K562 (cell line): ENCODE results near the gene EIF4G2. TPM values are rescaled to one million over a fixed set of nuclear protein-coding genes. Genes with fewer than 3 reads are reported as not detected.

Experiments
- ASH1L ChIP-seq: fragments of 450-650 bp; IDR thresholded peaks from 2 replicates; pipeline ENCODE4 v1.6.1; 2018; ENCODE audit warnings: borderline replicate concordance, mild to moderate bottlenecking, low read depth; ENCODE audit not compliant: partially characterized antibody
- ATF1 ChIP-seq, 2 experiments: fragments of 450-650 bp in 1 of 2; IDR thresholded peaks; 2 replicates each; pipeline ENCODE4 v1.6.1; 2016; ENCODE audit warnings: missing compliant biosample characterization in 1 of 2, missing genetic modification characterization in 1 of 2
- CAMTA2 ChIP-seq: fragments of 250-450 bp; sonication (Bioruptor Pico); conservative IDR thresholded peaks from 2 replicates; pipeline ENCODE4 v1.5.1; 2022
- GABPB1 ChIP-seq: sonication (generic); formaldehyde crosslinking; IDR thresholded peaks from 2 replicates; pipeline ENCODE4 v1.8.0; 2022; ENCODE audit warnings: mild to moderate bottlenecking, missing genetic modification reagents
- GATAD2A ChIP-seq: fragments of 450-650 bp; IDR thresholded peaks from 2 replicates; pipeline ENCODE4 v1.6.1; 2017
- HMGN3 ChIP-seq: IDR thresholded peaks from 2 replicates; pipeline ENCODE4 v1.6.1; 2011; ENCODE audit warnings: borderline replicate concordance, low read depth, mild to moderate bottlenecking, mixed read lengths, low read length; ENCODE audit not compliant: insufficient read length; ENCODE audit errors: extremely low read depth
- PRPF4 ChIP-seq: fragments of 200-400 bp; formaldehyde crosslinking; IDR thresholded peaks from one replicate; pipeline ENCODE4 v1.6.1; 2017; ENCODE audit warnings: low read length, low read depth, mild to moderate bottlenecking; ENCODE audit not compliant: insufficient read depth, poor library complexity, severe bottlenecking
- SP1 ChIP-seq: sonication (generic); formaldehyde crosslinking; IDR thresholded peaks from 2 replicates; pipeline ENCODE4 v1.8.1; 2022; ENCODE audit warnings: mild to moderate bottlenecking, missing genetic modification reagents
- TRIM25 ChIP-seq: fragments of 450-650 bp; IDR thresholded peaks from 2 replicates; pipeline ENCODE4 v1.7.0; 2016; ENCODE audit warnings: borderline replicate concordance
- ZBTB9 ChIP-seq: fragments of 450-650 bp; formaldehyde crosslinking; IDR thresholded peaks from 2 replicates; pipeline ENCODE4 v1.4.0; 2020; ENCODE audit warnings: mild to moderate bottlenecking, moderate library complexity
- ZNF263 ChIP-seq: sonication (generic); formaldehyde crosslinking; IDR thresholded peaks from 2 replicates; pipeline ENCODE4 v1.8.0; 2022; ENCODE audit warnings: mild to moderate bottlenecking, missing genetic modification reagents, borderline replicate concordance
- polyA plus RNA-seq, 8 experiments: library from polyadenylated mRNA; depleted of rRNA in 4 of 8; stranded (reverse) in 5 of 8; unstranded in 3 of 8; fragments of >200 nt; fragmentation: Nextera tagmentation in 2 of 8; fragmentation: Illumina TruSeq in 1 of 8; extraction: Ambion mirVana in 2 of 8; extraction: Trizol in 1 of 8; gene quantifications; 2 replicates each; pipeline versions ENCODE4 v1.2.1 to v1.2.3, GENCODE V29; 2011 to 2014; ENCODE audit warnings: inconsistent platforms in 1 of 8, missing spikeins in 1 of 8
- total RNA-seq, 7 experiments: library from RNA; depleted of rRNA in 6 of 7; stranded (reverse); fragments of >200 nt in 6 of 7; fragmentation: Illumina TruSeq in 2 of 7; extraction: Trizol in 2 of 7; gene quantifications; 2 replicates each; pipeline versions ENCODE4 v1.2.1 to v1.2.3, GENCODE V29; 2011 to 2021; ENCODE audit warnings: low replicate concordance in 1 of 7
- TF ChIP-seq, protein P1 (sequence below): sonication (generic); formaldehyde crosslinking; IDR thresholded peaks from 2 replicates; pipeline ENCODE4 v1.8.0; 2022; ENCODE audit warnings: mild to moderate bottlenecking, missing genetic modification reagents
- TF ChIP-seq, protein P2 (sequence below): fragments of 450-650 bp; formaldehyde crosslinking; IDR thresholded peaks from 2 replicates; pipeline ENCODE4 v1.4.0; 2020; ENCODE audit warnings: mild to moderate bottlenecking, mixed read lengths
- TF ChIP-seq, protein P3 (sequence below): fragments of 250-450 bp; sonication (Bioruptor Pico); IDR thresholded peaks from 2 replicates; pipeline ENCODE4 v1.5.0; 2022; ENCODE audit warnings: mild to moderate bottlenecking
- TF ChIP-seq, protein P4 (sequence below): fragments of 450-650 bp; formaldehyde crosslinking; conservative IDR thresholded peaks from 2 replicates; pipeline ENCODE4 v1.4.0; 2022; ENCODE audit warnings: mild to moderate bottlenecking, missing genetic modification characterization

EIF4G2 gene
- total and polyA plus RNA-seq, 9 of the 15 experiments (the other 6 are each of a cell fraction or from before 2014, with no cell fraction given): 206 to 790 (median 646) TPM

GRCh38 chr11:10807493-10808234 lies 1.1 kb downstream of the EIF4G2 start (continued):
- TF ChIP-seq ZBTB9 (CRISPR knock-in tag): peak; percentile 48; the same call in 1 of the 2 replicates
- TF ChIP-seq GATAD2A: no peak
- peak; percentile 31 for TF ChIP-seq PRPF4
- no peak for TF ChIP-seq ATF1 (CRISPR knock-in tag; IDR thresholded peaks at IDR 0.05)
- TF ChIP-seq ATF1 (tag; IDR thresholded peaks at IDR 0.05): no peak
- TF ChIP-seq, protein P1, sequence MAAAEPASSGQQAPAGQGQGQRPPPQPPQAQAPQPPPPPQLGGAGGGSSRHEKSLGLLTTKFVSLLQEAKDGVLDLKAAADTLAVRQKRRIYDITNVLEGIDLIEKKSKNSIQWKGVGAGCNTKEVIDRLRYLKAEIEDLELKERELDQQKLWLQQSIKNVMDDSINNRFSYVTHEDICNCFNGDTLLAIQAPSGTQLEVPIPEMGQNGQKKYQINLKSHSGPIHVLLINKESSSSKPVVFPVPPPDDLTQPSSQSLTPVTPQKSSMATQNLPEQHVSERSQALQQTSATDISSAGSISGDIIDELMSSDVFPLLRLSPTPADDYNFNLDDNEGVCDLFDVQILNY (CRISPR knock-in tag): 0 out of 2 replicates have a peak, but pooled peaks have one; percentile 66
- TF ChIP-seq ZNF263 (CRISPR knock-in tag): no peak
- peak; percentile 18; the same call in 1 of the 2 replicates for TF ChIP-seq GABPB1 (CRISPR knock-in tag)
- TF ChIP-seq SP1 (CRISPR knock-in tag): peak; percentile 22; the same call in 1 of the 2 replicates
- TF ChIP-seq CAMTA2 (CRISPR knock-in tag): no peak
- TF ChIP-seq, protein P2, sequence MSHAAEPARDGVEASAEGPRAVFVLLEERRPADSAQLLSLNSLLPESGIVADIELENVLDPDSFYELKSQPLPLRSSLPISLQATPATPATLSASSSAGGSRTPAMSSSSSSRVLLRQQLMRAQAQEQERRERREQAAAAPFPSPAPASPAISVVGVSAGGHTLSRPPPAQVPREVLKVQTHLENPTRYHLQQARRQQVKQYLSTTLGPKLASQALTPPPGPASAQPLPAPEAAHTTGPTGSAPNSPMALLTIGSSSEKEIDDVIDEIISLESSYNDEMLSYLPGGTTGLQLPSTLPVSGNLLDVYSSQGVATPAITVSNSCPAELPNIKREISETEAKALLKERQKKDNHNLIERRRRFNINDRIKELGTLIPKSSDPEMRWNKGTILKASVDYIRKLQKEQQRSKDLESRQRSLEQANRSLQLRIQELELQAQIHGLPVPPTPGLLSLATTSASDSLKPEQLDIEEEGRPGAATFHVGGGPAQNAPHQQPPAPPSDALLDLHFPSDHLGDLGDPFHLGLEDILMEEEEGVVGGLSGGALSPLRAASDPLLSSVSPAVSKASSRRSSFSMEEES (CRISPR knock-in tag): 0 out of 2 replicates have a peak, but pooled peaks have one; percentile 1
- no peak for TF ChIP-seq TRIM25
- no peak for TF ChIP-seq ASH1L
- TF ChIP-seq, protein P3, sequence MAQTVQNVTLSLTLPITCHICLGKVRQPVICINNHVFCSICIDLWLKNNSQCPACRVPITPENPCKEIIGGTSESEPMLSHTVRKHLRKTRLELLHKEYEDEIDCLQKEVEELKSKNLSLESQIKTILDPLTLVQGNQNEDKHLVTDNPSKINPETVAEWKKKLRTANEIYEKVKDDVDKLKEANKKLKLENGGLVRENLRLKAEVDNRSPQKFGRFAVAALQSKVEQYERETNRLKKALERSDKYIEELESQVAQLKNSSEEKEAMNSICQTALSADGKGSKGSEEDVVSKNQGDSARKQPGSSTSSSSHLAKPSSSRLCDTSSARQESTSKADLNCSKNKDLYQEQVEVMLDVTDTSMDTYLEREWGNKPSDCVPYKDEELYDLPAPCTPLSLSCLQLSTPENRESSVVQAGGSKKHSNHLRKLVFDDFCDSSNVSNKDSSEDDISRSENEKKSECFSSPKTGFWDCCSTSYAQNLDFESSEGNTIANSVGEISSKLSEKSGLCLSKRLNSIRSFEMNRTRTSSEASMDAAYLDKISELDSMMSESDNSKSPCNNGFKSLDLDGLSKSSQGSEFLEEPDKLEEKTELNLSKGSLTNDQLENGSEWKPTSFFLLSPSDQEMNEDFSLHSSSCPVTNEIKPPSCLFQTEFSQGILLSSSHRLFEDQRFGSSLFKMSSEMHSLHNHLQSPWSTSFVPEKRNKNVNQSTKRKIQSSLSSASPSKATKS (CRISPR knock-in tag): no peak
- TF ChIP-seq HMGN3: no peak
- TF ChIP-seq, protein P4, sequence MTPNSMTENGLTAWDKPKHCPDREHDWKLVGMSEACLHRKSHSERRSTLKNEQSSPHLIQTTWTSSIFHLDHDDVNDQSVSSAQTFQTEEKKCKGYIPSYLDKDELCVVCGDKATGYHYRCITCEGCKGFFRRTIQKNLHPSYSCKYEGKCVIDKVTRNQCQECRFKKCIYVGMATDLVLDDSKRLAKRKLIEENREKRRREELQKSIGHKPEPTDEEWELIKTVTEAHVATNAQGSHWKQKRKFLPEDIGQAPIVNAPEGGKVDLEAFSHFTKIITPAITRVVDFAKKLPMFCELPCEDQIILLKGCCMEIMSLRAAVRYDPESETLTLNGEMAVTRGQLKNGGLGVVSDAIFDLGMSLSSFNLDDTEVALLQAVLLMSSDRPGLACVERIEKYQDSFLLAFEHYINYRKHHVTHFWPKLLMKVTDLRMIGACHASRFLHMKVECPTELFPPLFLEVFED (CRISPR knock-in tag): peak; percentile 65; the same call in 1 of the 2 replicates
